Liver (tissue), 3 donors: Measurements from ENCODE around the gene KIAA0513.

Experiments used
- EGR1 ChIP-seq, 2 donors: IDR thresholded peaks; 2 replicates each; pipeline ENCODE4 v1.6.1; 2016 to 2018; ENCODE audit warnings: antibody characterized with exemption in 2 of 2, low read depth in 2 of 2
- HNF4G ChIP-seq: IDR thresholded peaks from 2 replicates; pipeline ENCODE4 v1.6.1; 2016; ENCODE audit warnings: antibody characterized with exemption
- RAD21 ChIP-seq, 2 donors: IDR thresholded peaks; 2 replicates each; pipeline ENCODE4 v1.6.1; 2016; ENCODE audit warnings: antibody characterized with exemption in 2 of 2, mild to moderate bottlenecking in 2 of 2
- TAF1 ChIP-seq: conservative IDR thresholded peaks from 2 replicates; pipeline ENCODE4 v1.6.1; 2016; ENCODE audit warnings: antibody characterized with exemption, mild to moderate bottlenecking
- YY1 ChIP-seq: IDR thresholded peaks from 2 replicates; pipeline ENCODE4 v1.6.1; 2016; ENCODE audit warnings: antibody characterized with exemption, mild to moderate bottlenecking
- TF ChIP-seq, protein P1 (sequence below): fragments of 150-350 bp; IDR thresholded peaks from 2 replicates; pipeline ENCODE4 v1.5.1; 2017; ENCODE audit warnings: improper control_type of control experiment, low read depth, low read length; ENCODE audit not compliant: missing input control
- TF ChIP-seq, protein P2 (sequence below): IDR thresholded peaks from 2 replicates; pipeline ENCODE4 v1.6.1; 2016; ENCODE audit warnings: antibody characterized with exemption
- TF ChIP-seq, protein P3 (sequence below): IDR thresholded peaks from 2 replicates; pipeline ENCODE4 v1.6.1; 2016; ENCODE audit warnings: antibody characterized with exemption, mild to moderate bottlenecking
- TF ChIP-seq, protein P4 (sequence below): IDR thresholded peaks from 2 replicates; pipeline ENCODE4 v1.6.1; 2016; ENCODE audit warnings: antibody characterized with exemption
- donor health status: healthy.
- donor health status: healthy.

DNA sequence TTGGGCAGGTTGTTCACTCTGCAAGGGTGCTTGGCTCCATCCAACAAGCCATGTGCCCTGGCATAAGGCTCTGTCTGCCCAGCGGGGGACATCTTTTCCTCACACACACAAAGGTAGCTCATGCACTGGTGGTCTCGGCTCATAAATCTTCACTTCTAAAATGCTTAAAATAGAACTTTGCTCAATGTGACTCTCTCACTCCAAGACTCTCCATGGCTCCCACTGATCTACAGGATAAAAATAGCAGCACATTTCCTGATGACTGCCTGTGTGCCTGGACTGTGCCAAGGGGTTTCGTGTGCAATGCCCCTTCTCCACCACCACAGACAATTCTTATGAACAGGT is 99.8 kb downstream of the KIAA0513 start:
- TF ChIP-seq, protein P1, sequence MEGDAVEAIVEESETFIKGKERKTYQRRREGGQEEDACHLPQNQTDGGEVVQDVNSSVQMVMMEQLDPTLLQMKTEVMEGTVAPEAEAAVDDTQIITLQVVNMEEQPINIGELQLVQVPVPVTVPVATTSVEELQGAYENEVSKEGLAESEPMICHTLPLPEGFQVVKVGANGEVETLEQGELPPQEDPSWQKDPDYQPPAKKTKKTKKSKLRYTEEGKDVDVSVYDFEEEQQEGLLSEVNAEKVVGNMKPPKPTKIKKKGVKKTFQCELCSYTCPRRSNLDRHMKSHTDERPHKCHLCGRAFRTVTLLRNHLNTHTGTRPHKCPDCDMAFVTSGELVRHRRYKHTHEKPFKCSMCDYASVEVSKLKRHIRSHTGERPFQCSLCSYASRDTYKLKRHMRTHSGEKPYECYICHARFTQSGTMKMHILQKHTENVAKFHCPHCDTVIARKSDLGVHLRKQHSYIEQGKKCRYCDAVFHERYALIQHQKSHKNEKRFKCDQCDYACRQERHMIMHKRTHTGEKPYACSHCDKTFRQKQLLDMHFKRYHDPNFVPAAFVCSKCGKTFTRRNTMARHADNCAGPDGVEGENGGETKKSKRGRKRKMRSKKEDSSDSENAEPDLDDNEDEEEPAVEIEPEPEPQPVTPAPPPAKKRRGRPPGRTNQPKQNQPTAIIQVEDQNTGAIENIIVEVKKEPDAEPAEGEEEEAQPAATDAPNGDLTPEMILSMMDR = no peak
- TF ChIP-seq, protein P2, sequence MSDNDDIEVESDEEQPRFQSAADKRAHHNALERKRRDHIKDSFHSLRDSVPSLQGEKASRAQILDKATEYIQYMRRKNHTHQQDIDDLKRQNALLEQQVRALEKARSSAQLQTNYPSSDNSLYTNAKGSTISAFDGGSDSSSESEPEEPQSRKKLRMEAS = no peak
- TF ChIP-seq RAD21 (IDR thresholded peaks at IDR 0.05) (no peak), HNF4G (no peak), YY1 (no peak), TAF1 (no peak), EGR1 (IDR thresholded peaks at IDR 0.05; ENCODE audit: low read depth in 2 of 2) (no peak)
- TF ChIP-seq, protein P3, sequence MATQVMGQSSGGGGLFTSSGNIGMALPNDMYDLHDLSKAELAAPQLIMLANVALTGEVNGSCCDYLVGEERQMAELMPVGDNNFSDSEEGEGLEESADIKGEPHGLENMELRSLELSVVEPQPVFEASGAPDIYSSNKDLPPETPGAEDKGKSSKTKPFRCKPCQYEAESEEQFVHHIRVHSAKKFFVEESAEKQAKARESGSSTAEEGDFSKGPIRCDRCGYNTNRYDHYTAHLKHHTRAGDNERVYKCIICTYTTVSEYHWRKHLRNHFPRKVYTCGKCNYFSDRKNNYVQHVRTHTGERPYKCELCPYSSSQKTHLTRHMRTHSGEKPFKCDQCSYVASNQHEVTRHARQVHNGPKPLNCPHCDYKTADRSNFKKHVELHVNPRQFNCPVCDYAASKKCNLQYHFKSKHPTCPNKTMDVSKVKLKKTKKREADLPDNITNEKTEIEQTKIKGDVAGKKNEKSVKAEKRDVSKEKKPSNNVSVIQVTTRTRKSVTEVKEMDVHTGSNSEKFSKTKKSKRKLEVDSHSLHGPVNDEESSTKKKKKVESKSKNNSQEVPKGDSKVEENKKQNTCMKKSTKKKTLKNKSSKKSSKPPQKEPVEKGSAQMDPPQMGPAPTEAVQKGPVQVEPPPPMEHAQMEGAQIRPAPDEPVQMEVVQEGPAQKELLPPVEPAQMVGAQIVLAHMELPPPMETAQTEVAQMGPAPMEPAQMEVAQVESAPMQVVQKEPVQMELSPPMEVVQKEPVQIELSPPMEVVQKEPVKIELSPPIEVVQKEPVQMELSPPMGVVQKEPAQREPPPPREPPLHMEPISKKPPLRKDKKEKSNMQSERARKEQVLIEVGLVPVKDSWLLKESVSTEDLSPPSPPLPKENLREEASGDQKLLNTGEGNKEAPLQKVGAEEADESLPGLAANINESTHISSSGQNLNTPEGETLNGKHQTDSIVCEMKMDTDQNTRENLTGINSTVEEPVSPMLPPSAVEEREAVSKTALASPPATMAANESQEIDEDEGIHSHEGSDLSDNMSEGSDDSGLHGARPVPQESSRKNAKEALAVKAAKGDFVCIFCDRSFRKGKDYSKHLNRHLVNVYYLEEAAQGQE = no peak
- TF ChIP-seq, protein P4, sequence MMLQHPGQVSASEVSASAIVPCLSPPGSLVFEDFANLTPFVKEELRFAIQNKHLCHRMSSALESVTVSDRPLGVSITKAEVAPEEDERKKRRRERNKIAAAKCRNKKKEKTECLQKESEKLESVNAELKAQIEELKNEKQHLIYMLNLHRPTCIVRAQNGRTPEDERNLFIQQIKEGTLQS = no peak
